GM19239 (cell line): ENCODE measurements around the gene DAPK2.
A peak's percentile ranks its signal among the peaks of the same experiment; 100 is the strongest.

Source experiments
- DNase-seq: peaks from one replicate; pipeline ENCODE4 v3.0.0; 2011; ENCODE audit warnings: low spot score; ENCODE audit not compliant: insufficient read length
- FAIRE-seq: peaks from 2 replicates; lab custom pipeline; 2011; peaks lifted over from hg19 to GRCh38; lab: Jason Lieb, UNC

DAPK2 gene

GRCh38 chr15:63922916-63923315, 123.4 kb downstream of the DAPK2 start:
- FAIRE-seq, result no peak

DNA sequence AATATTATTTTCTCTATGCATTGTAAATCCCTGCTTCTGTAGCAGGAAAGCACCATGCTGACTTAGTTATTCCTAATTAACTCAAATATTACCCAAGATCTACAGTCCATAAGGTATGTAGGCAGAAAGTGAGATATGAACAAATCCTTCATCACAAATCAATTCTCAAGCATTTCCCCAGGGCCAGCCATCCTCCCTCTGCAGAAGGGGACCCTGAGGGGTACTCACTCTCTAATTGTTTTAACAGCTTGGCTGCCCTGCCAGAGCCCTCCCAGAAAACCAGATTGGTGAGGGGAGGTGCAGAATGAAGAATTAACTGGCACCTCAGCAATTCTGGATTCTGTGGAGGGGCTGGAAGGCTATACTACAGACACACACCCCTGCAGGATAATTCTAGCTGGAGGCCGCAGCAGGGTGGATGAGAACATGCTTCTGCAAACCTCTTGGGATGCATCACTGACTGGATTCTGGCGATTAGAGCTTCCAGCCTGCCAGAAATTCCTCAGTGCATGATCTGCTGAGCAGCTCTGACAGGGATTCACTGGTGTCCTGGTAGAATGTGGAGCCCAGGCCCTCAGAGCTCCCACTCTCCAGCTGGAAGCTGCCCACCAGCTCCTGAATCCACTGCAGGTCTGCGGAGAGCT, 123.9 kb downstream of the DAPK2 start:
- DNase-seq (no peak), FAIRE-seq (no peak)

More at GRCh38 chr15:63922916-63923315, 123.4 kb downstream of the DAPK2 start:
- no peak for DNase-seq

GRCh38 chr15:63920504-63921175, 125.6 kb downstream of the DAPK2 start:
- no peak for FAIRE-seq

GRCh38 chr15:63918901-63919348, 127.4 kb downstream of the DAPK2 start:
- DNase-seq (no peak), FAIRE-seq (no peak)

More at GRCh38 chr15:63920504-63921175, 125.6 kb downstream of the DAPK2 start:
- no peak for DNase-seq

DNA sequence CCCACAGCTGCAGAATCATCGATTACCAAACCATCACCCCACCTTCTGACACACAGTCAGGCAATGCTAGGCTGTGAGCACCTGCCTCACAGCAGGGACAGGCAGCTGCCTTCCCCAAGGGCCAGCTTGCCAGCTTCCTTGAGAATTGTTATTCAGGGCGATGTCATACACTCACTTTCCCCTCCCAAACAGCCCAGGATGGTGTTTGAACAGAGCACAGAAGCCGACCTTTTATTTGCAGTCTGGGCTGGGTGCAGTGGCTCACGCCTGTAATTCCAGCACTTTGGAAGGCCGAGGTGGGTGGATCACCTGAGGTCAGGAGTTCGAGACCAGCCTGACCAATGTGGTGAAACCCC, 128.0 kb downstream of the DAPK2 start:
- FAIRE-seq (no peak), DNase-seq (no peak)

- DNase-seq (no peak), FAIRE-seq (no peak)
Observed at GRCh38 chr15:63917588-63918316, 128.5 kb downstream of the DAPK2 start.

GRCh38 chr15:63915873-63916771, 130.2 kb downstream of the DAPK2 start:
- no peak for DNase-seq
- no peak for FAIRE-seq

- FAIRE-seq (no peak), DNase-seq (no peak)
Observed at GRCh38 chr15:63915209-63915872, 130.9 kb downstream of the DAPK2 start.

DNA sequence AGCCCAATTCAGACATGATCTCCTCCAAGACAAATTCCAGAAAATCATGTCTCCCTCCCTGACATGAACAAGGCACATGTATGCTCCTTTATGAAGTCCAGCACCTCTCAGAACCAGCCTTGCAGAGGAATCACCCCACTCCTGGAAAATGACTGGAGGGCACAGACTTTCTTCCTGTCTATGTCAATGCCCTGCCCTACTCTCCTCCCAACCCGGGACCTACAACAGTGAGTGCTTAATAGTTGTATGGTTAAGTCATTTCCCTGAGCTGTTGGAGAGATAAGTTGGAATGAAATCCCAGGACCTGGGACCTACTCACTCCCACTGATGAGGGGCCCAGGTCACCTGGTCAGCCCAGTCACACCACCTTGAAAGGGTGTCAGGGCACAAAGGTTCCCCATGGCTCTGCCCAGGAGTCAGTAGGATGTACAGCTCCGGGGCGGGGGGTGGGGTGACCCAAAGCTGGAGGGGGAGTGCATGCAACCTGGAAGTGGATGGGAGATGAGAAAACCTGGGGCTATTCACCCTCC, 132.4 kb downstream of the DAPK2 start:
- DNase-seq, result no peak
- no peak for FAIRE-seq

DNA sequence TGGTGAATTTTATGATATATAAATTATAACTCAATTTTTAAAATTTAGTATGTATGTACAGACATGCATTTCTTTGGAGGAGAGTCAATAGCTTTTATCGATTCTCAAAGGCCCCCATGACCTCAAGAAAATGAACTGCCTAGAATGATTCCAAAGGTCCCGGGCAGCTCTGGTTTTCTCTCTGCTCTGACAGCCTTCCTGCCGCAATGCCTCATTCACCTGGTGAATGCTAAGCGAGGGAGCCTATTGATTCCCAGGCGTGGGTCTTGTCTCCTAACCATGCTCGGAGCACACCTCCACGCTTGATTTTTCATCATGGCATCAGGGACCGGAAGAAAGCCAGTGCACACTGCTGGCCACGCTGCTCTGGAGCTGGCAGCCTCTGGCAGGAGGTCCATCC, 132.9 kb downstream of the DAPK2 start:
- FAIRE-seq (no peak), DNase-seq (no peak)

- DNase-seq (no peak), FAIRE-seq (no peak)
Observed at GRCh38 chr15:63912061-63912615, 134.1 kb downstream of the DAPK2 start.

GRCh38 chr15:63911160-63911559, 135.1 kb downstream of the DAPK2 start:
- no peak for DNase-seq

GRCh38 chr15:63909819-63910437, 136.4 kb downstream of the DAPK2 start:
- no peak for DNase-seq

More at GRCh38 chr15:63911160-63911559, 135.1 kb downstream of the DAPK2 start:
- FAIRE-seq, result no peak

DNA sequence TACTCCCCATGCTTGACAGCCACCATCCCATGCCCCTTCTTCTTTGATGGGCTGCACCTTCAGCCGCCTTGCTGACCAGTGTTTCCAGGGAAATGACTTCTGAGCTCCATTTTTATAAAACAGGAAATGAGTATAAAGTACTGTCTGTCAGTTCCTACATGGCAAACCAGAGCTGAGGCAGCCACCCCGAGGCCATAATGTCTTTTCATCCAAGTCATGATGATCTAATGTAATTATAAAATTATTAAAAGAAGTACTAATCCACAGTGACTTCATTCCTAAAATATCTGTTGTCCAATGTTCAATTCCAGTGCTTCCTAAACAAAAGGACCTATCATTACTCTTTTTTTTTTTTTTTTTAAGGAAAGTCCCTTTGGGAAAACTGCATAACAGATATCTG, 137.3 kb downstream of the DAPK2 start:
- FAIRE-seq (no peak), DNase-seq (no peak)

More at GRCh38 chr15:63909819-63910437, 136.4 kb downstream of the DAPK2 start:
- FAIRE-seq, result no peak

DNA sequence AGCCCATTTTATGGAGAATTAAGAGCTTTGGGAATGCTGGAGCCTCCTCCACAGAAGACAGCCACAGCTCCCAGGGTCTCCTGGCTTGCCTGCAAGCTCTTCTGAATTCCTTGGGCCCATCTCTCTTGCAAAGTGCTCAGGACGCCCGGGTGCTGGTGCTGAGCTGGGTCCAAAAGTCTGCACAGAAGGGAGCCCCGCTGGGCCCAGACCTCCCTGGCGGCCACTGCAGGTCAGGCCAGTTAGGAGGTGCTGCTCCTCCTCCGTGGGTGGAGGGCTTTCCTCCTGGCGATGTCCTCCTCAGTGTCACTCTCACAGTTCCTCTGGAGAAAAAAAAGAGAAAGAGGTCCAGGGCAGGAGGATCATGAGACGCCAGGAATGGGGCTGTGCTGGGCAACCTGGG, 138.0 kb downstream of the DAPK2 start:
- no peak for DNase-seq
- FAIRE-seq, result no peak

DNA sequence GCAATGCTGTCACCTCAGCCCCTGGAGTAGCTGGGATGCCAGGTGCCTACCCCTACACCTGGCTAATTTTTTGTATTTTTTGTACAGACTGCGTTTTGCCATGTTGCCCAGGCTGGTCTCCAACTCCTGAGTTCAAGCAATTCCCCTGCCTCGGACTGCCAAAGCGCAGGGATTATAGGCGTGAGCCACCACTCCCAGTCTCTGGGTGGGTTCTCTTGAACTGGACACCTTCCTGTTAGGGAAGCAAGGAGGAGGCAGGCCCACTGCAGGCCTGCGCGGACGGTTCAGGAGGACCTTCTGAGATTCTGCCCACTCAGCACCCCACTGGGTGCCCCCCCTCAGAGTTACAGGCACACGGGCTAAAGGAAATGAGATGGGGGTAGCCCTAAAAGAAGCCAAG, 138.8 kb downstream of the DAPK2 start:
- FAIRE-seq, result no peak
- no peak for DNase-seq

GRCh38 chr15:63906266-63906584, 140.1 kb downstream of the DAPK2 start:
- DNase-seq (no peak), FAIRE-seq (no peak)

- FAIRE-seq, result peak; percentile 86
- DNase-seq, result peak; percentile 44
Observed at GRCh38 chr15:63905558-63906265, 140.6 kb downstream of the DAPK2 start.
